ENCODE results near the gene PLEKHO1.

PLEKHO1 gene

GRCh38 chr1:150171801-150172200 is 22.1 kb downstream of the PLEKHO1 start:
- Histone ChIP-seq H3K4me1 (ENCODE audit: low read depth, poor library complexity, severe bottlenecking) (peaks cover 11% of the 10 kb centered on the region), H3K27ac (no peak overlapping the region), H3K4me2 (no peak overlapping the region), H3K9ac (no peak overlapping the region), H2AFZ (ENCODE audit: low read depth) (no peak overlapping the region), H3K36me3 (ENCODE audit: insufficient read depth) (no peaks in the 10 kb centered on the region), H3K79me2 (ENCODE audit: insufficient read depth, low read depth) (no peaks in the 10 kb centered on the region), H4K20me1 (ENCODE audit: insufficient read depth) (no peaks in the 10 kb centered on the region), H3K27me3 (ENCODE audit: insufficient read depth, low read depth) (no peaks in the 10 kb centered on the region), H3K4me3 (IDR thresholded peaks at IDR 0.05; ENCODE audit: insufficient read depth, low read depth, low read length) (no peak overlapping the region)
- TF ChIP-seq CTCF (conservative IDR thresholded peaks at IDR 0.05; ENCODE audit: low read depth, low read length) = no peak

- H2AFZ ChIP-seq (ENCODE audit: low read depth) = no peak overlapping the region
- H3K4me2 ChIP-seq = no peak overlapping the region
- H3K9ac ChIP-seq = no peak overlapping the region
These were observed 23.4 kb downstream of the PLEKHO1 start for GRCh38 chr1:150173141-150173585.

GRCh38 chr1:150176593-150176992 is 26.9 kb downstream of the PLEKHO1 start:
- H3K27me3 ChIP-seq (ENCODE audit: insufficient read depth, low read depth) = no peaks in the 10 kb centered on the region
- no peak overlapping the region for H3K9ac ChIP-seq
- H3K4me1 ChIP-seq (ENCODE audit: low read depth, poor library complexity, severe bottlenecking) = no peaks in the 10 kb centered on the region
- no peaks in the 10 kb centered on the region for H3K79me2 ChIP-seq (ENCODE audit: insufficient read depth, low read depth)
- no peak overlapping the region for H2AFZ ChIP-seq (ENCODE audit: low read depth)
- H4K20me1 ChIP-seq (ENCODE audit: insufficient read depth) = no peaks in the 10 kb centered on the region
- no peak for TF ChIP-seq CTCF (conservative IDR thresholded peaks at IDR 0.05; ENCODE audit: low read depth, low read length)
- no peak overlapping the region for H3K4me3 ChIP-seq (IDR thresholded peaks at IDR 0.05; ENCODE audit: insufficient read depth, low read depth, low read length)
- no peaks in the 10 kb centered on the region for H3K36me3 ChIP-seq (ENCODE audit: insufficient read depth)
- H3K4me2 ChIP-seq = no peak overlapping the region
- H3K27ac ChIP-seq = no peak overlapping the region

More at GRCh38 chr1:150173141-150173585, 23.4 kb downstream of the PLEKHO1 start:
- no peaks in the 10 kb centered on the region for H3K36me3 ChIP-seq (ENCODE audit: insufficient read depth)
- no peak for TF ChIP-seq CTCF (conservative IDR thresholded peaks at IDR 0.05; ENCODE audit: low read depth, low read length)
- H3K27ac ChIP-seq = no peak overlapping the region
- no peak overlapping the region for H3K4me3 ChIP-seq (IDR thresholded peaks at IDR 0.05; ENCODE audit: insufficient read depth, low read depth, low read length)
- H3K27me3 ChIP-seq (ENCODE audit: insufficient read depth, low read depth) = no peaks in the 10 kb centered on the region
- peaks cover 11% of the 10 kb centered on the region for H3K4me1 ChIP-seq (ENCODE audit: low read depth, poor library complexity, severe bottlenecking)
- no peaks in the 10 kb centered on the region for H4K20me1 ChIP-seq (ENCODE audit: insufficient read depth)
- H3K79me2 ChIP-seq (ENCODE audit: insufficient read depth, low read depth) = no peaks in the 10 kb centered on the region

GRCh38 chr1:150178548-150178947 is 28.8 kb downstream of the PLEKHO1 start:
- TF ChIP-seq CTCF (conservative IDR thresholded peaks at IDR 0.05; ENCODE audit: low read depth, low read length) = no peak
- no peaks in the 10 kb centered on the region for H4K20me1 ChIP-seq (ENCODE audit: insufficient read depth)

More at GRCh38 chr1:150178548-150178947, 28.8 kb downstream of the PLEKHO1 start:
- no peak overlapping the region for H2AFZ ChIP-seq (ENCODE audit: low read depth)
- H3K36me3 ChIP-seq (ENCODE audit: insufficient read depth) = no peaks in the 10 kb centered on the region
- H3K4me1 ChIP-seq (ENCODE audit: low read depth, poor library complexity, severe bottlenecking) = no peaks in the 10 kb centered on the region
- no peak overlapping the region for H3K4me2 ChIP-seq
- no peaks in the 10 kb centered on the region for H3K79me2 ChIP-seq (ENCODE audit: insufficient read depth, low read depth)
- no peak overlapping the region for H3K4me3 ChIP-seq (IDR thresholded peaks at IDR 0.05; ENCODE audit: insufficient read depth, low read depth, low read length)
- no peaks in the 10 kb centered on the region for H3K27me3 ChIP-seq (ENCODE audit: insufficient read depth, low read depth)
- no peak overlapping the region for H3K27ac ChIP-seq
- H3K9ac ChIP-seq = no peak overlapping the region

Measured in KMS-11 (cell line).